Epidermal melanocyte (primary cell): ENCODE data around the gene KCNE2.
"Not testable (repeated sequence)": the region's sequence is repeated elsewhere in the genome, so short reads cannot be mapped to it uniquely, and the experiment has no call there.

Experiments
- DNase-seq: peaks from one replicate; pipeline ENCODE4 v3.0.0; 2011; ENCODE audit warnings: low spot score; ENCODE audit not compliant: insufficient read length

KCNE2 gene

DNA sequence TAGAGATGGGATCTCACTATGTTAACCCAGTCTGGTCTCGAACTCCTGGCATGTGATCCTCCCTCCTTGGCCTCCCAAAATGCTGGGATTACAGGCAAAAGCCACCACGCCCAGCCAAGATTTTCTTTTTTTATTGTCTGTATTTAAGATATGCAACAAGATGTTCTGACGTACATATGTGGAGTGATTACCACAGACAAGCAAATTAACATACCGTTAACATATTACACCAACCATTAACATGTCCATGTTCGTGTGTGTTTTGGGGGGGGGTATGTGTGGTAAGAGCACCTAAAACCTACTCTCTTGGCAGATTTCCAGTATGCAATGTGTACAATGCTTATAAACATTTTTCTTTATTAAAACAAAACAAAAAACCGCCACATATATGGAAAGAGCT, 10.6 kb upstream of the KCNE2 start:
- DNase-seq = no peak

DNA sequence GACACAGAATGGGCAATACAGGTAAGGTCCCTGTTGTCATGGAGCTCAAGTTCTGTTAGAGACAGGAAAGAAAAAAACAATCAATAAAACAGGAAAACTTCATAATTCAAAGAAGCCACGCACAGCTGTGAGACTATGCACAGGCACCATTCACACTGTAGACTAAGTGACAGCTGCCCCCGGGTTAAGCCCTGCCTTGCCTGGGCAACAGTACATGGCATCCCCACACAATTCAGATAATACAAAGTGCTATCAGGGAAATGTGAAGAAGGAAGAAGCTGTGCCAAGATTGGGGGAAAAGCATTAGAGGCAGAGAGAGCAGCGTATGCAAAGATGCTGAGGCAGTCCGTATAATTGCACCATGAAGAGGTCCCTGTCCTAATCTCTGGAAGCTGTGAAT, 9.0 kb upstream of the KCNE2 start:
- no peak for DNase-seq

DNA sequence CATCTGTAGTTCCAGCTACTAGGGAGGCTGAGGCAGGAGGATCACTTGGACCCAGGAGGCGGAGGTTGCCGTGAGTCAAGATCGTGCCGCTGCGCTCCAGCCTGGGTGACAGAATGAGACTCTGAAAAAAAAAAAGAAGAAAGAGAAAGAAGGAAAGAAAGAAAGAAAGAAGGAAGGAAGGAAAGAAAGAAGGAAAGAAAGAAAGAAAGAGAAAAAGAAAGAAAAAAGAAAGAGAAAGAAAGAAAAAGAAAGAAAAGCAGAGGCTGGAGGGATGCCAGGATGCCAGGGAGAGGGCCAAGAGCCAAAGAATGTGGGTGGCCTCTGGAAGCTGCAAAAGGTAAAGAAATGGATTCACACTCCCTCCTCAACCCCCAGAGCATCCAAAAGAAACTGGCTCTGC, 8.2 kb upstream of the KCNE2 start:
- DNase-seq = no peak

DNA sequence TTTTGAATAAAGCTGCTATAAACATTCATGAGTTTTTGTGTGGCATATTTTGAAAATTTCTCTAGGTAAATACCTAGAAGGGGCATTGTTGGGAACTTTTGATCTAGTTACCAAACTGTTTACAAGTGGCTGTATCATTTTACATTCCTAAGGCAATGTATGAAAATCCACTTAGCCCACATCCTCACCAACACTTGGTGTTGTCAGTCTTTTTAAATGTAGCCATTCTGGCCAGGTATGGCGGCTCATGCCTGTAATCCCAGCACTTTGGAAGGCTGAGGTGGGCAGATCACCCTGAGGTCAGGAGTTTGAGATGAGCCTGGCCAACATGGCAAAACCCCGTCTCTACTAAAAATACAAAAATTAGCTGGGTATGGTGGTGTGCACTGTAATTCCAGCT, 5.9 kb upstream of the KCNE2 start:
- no peak for DNase-seq

DNA sequence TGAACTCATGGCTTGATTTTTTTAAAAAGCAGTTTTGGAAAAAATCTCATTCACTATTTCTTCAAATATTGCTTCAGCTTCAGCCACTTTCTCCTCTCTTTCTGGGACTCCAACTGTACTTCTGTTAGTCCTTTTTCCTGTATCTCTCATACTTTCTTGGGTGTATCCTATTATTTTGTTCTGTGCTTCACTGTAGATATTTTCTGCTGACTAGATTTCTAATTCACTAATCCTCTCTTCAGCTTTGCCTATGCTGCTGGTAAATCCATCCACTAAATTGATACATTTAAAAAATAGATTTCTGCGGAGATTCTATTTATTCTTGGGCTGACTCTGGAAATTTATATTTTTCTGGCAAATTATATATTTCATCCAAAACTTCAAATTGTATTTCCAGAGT, 4.9 kb upstream of the KCNE2 start:
- no peak for DNase-seq

DNA sequence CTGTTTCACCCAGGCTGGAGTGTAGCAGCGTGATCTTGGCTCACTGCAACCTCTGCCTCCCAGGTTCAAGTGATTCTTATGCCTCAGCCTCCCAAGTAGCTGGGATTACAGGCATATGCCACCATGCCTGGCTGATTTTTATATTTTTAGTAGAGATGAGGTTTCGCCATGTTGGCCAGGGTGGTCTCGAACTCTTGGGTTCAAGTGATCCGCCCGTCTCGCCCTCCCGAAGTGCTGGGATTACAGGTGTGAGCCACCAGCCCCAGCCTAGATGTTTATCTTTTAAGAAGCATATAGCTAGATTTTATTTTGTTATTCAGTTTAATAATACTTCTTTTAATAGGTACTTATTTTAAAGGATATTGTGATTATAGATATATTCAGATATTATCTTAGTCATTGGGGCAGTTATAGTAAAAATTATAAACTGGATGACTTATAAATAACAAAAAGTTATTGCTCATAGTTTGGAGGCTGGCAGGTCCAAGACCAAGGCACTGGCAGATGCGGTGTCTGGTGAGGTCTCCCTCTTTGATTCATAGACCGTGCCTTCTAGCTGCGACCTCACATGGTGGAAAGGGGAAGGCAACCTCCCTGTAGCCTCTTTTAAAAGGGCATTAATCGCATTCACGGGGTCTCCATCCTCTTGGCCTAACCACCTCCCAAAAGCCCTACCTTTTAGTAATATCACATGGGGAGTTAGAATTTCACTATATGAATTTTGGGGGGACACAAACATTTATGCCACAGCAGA, 3.1 kb upstream of the KCNE2 start:
- no peak for DNase-seq

DNA sequence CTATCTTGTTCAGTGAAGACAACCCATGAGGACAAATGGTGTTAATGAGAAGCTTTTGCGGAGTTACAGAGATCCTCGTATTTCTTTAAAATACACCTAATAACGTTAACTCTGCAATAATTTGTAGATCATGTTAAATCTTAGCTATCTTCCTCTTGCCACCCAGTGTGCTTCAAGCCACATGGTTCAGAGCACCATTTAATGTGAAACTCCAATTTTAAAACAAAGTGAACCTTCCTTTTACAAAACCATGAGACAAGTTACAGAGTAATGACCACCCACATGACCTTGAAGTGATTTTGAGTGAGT, 1.7 kb upstream of the KCNE2 start:
- no peak for DNase-seq

DNA sequence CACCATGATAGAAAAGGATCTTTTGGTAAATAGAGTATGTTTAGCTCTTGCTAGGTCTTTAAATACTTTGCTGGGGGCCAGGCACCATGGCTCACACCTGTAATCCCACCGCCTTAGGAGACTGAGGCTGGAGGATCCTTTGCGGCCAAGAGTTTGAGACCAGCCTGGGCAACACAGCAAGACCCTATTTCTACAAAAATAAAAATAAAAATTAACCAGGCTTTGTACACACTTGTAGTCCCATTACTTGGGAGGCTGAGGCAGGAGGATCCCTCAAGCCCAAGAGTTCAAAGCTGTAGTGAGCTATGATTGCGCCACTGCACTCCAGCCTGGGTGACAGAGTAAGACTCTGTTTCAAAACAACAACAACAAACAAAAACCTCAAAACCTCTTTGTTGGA, 1.1 kb upstream of the KCNE2 start:
- no peak for DNase-seq

DNA sequence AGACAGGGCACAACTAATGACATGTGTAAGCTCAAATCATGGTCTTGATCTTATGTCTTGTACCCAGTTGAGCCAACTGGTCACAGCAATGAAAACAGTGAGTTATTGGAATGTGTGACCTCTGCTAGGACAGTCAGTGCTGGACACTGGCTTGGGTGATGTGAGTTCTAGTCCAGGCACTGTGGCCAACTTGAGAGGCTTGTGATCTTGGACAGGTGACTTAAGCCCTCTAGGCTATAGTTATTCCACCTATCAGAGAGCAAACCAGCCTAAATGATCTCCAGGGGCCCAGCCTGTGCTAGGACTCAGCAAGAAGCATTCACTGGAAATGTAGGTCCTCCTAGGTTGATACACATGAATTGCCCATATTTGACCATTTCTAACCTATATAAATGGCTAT, 1.1 kb downstream of the KCNE2 start:
- no peak for DNase-seq

DNA sequence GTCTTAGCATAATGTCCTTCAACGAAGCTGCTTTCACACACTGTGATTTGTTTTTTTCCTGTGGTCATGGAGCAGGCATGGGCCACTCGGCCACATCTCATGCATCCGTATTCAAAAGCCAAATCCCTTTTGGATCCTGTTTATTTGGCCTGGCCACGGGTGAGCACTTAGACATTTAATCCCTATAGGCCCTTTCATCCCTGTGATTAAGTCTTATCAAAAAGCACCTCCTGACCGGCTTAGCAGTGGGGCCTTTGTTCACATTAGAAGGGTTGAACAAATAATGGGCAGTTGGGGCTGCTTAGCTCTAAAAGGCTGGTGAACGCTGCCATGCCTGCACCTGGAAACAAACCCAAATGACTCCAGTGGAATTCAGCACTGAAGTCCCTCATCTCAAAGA, 2.0 kb downstream of the KCNE2 start:
- DNase-seq = no peak

DNA sequence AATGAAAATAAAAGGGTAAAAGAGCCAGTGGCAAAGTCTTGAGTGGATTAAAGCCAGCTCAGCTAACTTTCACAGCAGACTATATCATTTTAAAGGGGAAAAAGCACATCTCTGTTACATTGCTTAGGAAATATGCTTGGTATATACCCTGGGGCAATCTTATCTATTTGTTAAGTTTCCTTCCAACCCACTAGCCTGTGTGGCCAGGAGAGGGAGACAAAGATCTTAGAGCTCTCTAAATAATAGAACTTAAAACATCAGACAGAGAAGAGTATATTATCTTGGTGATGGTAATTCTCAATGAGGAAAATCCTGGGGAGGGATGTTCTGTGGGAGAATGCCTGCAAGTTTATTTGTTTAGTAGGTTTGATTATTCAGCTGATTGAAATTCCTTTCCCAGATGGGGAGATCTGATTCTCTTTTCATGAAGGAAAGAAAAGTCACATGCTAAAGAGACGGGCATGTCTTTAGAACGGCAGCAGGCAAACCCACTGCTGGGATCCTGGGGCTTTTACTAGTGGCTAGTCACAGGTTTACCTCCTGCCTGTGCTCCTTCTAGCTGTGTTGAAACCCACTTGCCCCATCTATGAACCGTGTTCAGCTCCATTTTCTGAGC, 3.6 kb downstream of the KCNE2 start:
- DNase-seq = peak; percentile 76

DNA sequence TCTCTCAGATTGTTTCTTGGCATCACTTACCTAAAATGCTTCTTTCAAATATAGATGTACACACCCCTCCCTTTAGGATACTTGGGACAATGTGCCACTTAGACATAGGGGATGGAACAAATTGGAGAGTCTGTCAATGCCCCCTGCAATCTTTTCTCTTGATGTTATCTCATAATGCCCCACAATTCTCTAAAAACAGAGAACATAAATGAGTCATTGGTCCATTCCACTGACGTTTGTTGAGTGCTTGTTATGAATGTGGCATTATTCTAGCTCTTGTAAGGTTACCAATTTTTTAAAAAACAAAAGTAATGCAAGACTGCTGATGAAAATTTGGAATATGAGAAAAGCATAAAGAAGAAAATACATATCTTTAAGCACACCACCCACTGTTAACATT, 5.9 kb downstream of the KCNE2 start:
- DNase-seq = no peak

DNA sequence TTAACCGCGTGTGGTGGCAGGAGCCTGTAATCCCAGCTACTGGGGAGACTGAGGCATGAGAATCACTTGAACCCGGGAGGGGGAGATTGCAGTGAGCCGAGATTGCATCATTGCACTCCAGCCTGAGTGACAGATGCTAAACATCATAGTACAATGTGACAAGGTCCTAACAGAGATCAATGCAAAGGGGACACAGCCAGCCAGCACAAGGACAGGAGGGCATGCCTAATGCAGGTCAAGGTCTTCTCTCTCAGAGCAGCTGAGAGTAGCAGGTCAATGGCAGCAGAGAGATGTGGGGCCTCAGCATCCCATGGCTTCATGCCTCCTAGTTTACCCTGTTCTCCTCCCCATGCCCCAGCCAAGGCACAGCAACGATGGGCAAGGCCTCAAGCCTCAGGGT, 8.5 kb downstream of the KCNE2 start:
- DNase-seq = no peak

DNA sequence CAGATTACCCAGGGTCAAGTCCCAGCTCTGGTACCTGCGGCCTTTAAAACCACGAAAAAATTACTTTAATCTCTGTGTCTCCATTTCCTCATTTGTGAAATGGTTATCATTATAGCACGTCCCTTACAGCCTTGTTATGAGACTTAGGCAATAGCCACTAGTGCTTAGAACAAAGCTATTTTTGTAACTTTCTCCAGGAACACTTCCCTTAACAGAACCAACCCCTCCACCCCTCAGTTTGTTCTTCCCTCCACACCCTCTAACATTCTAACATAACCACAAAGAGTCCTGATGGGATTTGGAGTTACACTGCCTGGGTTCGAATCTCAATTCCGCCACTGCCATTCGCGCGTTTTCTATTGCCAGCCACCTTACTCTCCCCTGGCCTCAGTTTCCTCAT, 10.7 kb downstream of the KCNE2 start:
- not testable (repeated sequence) for DNase-seq

DNA sequence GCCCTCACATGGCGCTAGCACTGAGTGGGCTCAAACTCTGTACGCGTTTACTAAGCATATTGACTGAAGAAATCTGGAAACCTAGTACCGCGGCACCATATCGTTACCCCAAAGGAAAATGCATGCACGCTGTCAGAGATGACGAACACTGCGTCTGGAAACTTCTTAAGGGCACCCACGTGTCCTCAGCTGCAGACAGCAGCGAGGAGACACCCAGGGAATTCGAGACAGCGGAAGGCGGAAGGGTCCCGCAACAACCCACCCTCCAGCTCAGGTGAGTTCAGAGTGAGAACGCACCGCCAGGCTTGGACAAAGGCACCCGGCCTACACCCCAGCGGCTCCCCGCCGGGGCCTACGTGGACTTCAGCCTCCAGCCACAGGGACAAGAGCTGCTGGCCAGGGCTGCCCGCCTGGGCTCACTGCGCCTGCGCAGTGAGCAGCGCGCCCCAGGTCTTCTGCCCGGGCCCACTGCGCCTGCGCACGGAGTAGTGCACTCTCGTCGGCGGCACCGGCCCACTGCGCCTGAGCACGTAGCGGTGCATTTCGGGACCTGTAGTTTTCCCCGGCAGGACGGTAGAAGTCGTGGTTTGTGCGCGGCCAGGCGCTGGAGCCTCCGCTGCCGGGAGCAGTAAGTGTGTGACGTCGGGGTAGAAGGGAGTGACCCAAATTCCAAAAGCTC, 11.3 kb downstream of the KCNE2 start, which contains the start of gene SMIM11:
Gene SMIM11, plus strand, starts transcription at position 568 of the 679 bp plus-strand sequence. CDS start 3,998 bp downstream, outside the sequence.
- DNase-seq = not testable (repeated sequence)

DNA sequence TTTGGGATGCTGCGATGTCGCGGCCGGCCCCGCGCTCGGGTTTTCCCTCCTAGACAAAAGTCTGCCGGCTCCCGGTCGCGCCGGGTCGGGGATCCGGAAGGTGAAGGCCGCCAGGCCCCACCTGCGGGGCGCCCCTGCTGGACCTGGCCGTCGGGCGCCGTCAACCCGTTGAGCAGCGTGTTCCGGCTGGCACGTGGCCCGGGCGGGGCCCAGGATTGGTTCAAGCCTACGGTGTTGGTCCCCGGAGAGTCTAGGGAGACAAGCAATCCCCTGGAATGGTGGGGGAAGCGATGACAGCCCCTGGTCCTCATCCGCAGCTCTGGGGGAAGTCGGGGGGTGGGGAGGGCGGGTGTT, 11.8 kb downstream of the KCNE2 start:
- DNase-seq = not testable (repeated sequence)

DNA sequence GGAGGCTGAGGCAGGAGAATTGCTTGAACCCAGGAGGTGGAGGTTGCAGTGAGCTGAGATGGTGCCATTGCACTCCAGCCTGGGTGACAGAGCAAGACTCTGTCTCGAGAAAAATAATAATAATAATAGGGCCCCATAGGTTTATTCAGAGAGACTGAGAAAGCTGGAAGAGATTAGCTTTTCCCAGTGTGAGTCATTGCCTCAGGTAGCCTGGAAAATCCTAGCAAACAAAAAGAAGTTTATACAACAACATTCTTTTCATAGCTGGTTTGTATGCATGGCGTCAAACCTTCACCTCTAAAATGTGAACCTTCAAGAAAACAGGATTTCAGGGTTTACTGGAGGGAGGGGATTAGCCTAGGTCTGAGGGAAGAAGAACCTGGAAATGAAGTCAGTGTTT, 19.3 kb downstream of the KCNE2 start:
- not testable (repeated sequence) for DNase-seq

DNA sequence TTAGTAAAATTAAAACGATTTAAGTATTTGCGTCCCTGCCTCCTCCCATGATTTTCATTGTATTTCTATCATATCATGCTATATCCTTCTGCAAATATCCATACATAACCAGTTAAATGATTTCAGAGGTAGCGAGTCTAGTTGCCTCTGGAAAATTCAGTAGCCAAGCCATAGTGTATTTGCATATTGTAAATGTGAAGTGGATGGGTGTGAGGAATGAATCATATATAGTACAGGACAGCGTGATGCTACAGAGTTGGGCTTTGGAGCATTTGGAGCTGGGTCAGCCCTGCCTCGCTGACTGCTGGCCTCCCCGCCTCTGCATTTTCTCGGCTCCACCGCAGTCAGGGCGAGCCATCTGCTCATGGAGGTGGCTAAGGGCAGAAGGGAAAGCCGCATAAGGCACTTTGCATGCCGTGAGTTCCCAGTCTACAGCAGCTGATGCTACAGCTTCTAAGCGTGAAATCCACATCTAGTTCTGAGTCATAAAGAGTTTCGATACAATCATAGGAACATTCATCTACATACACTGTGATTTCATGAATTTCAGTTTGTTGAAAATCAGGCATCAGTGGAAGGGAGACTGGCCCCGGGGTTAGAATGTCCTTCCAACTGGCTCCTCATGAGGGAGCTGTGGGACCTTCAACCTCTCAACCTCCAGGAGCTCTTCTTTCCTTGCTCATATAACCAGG, 20.1 kb downstream of the KCNE2 start:
- DNase-seq = not testable (repeated sequence)

DNA sequence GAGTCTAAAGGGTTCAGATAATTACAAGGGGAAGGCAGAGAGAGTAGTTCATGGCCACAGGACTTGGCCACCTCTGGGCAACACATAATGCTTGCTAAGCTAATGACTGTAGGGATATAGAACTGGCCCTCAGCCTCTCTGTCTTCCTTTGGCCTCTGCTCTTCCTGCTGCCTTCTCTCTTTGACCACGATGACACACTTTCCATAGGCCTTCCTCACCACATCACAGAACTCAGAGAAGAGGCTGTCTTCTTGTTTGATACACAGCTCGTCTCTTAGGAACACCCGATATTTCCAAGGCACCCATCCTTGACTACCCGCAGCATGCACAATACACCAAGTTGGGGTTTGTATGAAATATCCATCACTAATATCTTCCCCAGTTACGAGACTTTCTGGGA, 36.7 kb downstream of the KCNE2 start:
- DNase-seq = not testable (repeated sequence)

DNA sequence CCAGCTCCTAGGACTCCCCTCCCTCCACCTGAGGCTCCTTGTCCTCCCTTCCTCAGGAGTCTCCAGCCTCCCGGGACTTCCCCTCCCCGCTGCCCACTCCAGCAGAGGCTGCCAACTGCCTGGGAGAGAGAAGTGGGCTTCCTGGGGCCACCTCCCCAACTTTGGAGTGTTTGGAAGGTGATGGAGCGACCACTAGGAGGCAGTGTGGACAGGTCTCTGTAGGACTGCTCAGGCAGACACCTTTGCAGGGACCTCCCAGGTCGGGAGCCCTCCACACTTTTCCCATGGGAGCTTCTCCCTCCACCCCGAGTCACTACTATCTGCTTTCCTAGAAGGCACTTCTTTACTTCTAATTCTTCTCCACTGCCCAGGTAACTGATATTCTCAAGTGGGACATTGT, 40.9 kb downstream of the KCNE2 start:
- DNase-seq = not testable (repeated sequence)

DNA sequence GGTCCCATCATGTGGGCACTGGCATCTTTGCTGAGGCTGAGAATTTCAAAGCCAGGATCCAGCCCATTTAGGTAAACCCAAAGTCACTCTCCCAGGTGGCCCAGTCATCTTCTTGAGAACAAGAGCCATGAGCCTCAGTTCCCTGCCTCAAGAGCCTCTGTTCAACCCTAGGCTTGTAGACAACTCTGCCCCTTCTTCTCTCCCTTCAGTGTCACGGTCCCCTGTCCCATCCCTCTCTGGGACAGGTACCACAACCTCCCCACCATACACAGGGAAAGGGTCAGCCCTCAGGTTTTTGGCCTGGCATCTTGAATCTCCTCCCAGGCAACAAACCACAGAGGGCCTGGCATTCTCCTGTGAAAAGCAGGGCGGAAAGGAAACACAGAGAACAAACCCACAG, 41.9 kb downstream of the KCNE2 start:
- not testable (repeated sequence) for DNase-seq

DNA sequence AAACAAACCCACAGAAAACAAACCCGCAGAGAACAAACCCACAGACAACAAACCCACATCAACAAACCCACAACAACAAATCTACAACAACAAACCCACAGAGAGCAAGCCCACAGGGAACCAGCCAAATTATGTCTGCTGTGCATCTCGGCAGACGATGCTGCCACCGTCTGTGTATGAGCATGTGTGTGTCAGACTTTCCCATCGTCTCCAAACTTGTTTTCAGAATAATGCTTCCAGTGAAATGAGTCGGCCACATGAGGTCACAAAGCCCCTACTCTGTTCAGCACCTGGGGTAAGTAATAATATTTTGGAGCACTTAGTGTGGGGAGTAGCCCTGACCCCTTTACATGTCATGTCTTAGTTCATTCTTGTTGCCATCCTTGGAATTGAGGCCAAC, 42.3 kb downstream of the KCNE2 start:
- DNase-seq = not testable (repeated sequence)
